HT-29 (cell line): ENCODE data around the gene SMAGP. TPM values are rescaled to one million over a fixed set of nuclear protein-coding genes. Genes with fewer than 3 reads are reported as not detected.
"Not testable (repeated sequence)": the region's sequence is repeated elsewhere in the genome, so short reads cannot be mapped to it uniquely, and the experiment has no call there.

Source experiments
- DNase-seq: peaks from one replicate; pipeline ENCODE4 v3.0.0-alpha.2; 2015; ENCODE audit warnings: low spot score
- total RNA-seq: library from RNA; depleted of rRNA; stranded (reverse); fragments of >200 nt; shearing (Covaris generic); gene quantifications from 2 replicates; pipeline ENCODE4 v1.2.3, GENCODE V29; 2014; rRNA removed

The SMAGP gene
- 93.2 and 125 TPM in 2 replicates for total RNA-seq

GRCh38 chr12:51270067-51270950 lies at the start of gene SMAGP:
TSS of gene SMAGP (minus strand) at chr12:51270415. CDS start at chr12:51269278, 1,137 bp downstream.
- DNase-seq, result peak; percentile 86

DNA sequence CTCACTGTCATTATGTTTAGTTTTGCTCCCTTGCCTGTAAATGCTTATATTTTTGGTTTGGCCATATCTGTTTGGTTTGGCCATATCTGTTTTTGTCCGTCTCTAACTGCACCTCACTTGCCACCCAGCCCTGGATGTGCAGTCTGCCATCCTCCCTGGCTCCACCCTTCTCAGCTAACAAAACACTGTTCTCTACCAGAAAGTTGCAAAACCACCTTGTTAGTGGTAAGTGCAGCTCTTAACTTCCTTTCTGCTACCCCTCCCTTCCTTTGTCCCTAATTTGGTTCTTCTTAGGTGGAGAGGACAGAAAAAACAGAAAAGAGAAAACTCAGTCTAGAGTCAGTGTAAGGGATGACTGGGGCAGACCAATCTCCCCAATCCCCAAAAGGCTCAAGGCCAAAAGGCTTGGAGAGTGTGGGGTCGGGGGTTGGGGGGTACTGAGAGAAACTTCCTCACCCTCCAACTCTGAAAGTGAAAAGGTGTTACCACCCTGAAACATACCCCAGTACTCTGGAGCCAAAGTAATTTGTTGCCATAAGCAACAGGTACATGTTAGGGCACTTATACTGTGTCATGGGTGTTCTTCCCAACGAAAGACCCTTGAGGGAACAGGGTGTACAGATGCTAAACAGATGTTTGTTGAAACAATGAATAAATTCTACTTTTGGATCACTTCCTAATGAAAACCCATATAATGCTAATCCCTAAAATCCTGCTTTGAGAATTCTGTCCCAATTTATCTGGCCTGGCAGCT lies 48.8 kb upstream of the SMAGP start:
- peak; percentile 44 for DNase-seq

- not testable (repeated sequence) for DNase-seq
Observed at GRCh38 chr12:51318057-51318806, 48.0 kb upstream of the SMAGP start.

DNA sequence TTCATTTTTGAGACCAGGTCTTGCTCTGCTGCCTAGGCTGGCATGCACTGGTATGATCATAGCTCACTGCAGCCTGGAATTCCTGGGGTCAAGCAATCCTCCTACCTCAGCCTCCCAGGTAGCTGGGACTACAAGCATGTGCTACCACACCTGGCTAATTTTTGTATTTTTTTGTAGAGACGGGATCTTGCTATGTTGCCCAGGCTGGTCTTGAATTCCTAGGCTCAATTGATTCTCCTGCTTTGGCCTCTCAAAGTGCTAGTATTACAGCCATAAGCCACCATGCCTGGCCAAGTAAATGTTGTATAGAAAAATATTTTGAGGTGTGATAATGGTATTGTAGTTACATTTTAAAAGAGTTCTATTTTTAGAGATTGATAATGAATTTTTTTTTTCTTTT lies 41.2 kb upstream of the SMAGP start:
- DNase-seq, result no peak

GRCh38 chr12:51307655-51308593 lies 37.7 kb upstream of the SMAGP start:
- DNase-seq, result peak; percentile 93

DNA sequence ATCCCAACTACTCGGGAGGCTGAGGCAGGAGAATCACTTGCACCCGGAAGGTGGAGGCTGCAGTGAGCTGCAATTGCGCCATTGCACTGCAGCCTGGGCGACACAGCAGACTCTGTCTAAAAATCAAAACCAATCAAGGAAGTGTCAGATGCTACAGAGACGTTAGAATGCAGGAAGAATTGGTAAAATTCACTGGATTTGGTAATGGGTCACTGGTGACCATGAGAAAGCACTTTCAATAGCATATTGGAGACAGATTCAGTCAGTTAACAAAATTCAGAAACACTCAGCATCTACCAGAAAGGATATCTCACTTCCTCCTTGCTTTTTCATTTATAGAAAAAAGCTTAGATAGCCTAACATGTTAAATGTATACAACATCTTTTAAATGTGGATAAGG lies 36.3 kb upstream of the SMAGP start:
- no peak for DNase-seq

GRCh38 chr12:51300768-51301167 lies 30.6 kb upstream of the SMAGP start:
- not testable (repeated sequence) for DNase-seq

DNA sequence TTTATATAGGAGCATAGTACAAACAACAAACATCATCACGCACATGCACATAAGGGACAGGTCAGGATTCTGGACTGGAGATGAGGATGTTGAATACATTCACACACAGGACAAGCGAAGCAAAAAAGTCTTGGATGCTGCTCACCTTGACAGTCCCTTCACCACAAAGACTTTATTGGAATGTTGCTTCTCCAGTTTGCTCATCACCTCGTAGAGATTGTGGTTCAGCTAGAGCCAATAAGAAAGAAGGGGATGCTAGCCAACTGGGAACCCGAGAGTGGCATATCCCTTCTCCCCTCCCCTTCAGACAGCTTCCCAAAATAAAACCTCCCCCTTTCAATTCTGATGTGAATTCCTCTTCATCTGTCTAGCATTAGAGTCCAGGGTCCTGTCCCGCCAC lies 25.4 kb upstream of the SMAGP start:
- DNase-seq, result no peak

GRCh38 chr12:51294097-51294496 lies 23.9 kb upstream of the SMAGP start:
- not testable (repeated sequence) for DNase-seq

- no peak for DNase-seq
Observed at GRCh38 chr12:51293696-51294095, 23.5 kb upstream of the SMAGP start.

GRCh38 chr12:51291603-51292513 lies 21.6 kb upstream of the SMAGP start:
- DNase-seq, result peak; percentile 85

DNA sequence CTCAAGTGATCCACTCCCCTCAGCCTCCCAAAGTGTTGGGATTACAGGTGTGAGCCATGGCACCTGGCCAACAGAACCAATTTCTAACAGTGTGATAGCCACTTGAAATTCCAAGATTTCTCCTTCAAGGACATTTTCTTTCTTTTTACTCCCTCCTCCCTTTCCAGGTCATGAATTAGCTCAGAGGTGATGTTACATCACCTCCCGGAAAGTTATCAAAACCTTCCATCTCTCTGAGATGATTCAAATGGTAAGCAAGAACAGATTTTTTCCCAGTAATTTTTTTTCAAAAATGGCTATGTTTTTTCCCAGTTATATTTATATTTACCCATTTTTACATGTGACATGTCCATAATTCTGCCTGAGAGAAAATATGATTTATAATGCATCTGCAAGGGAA lies 15.6 kb upstream of the SMAGP start:
- no peak for DNase-seq

DNA sequence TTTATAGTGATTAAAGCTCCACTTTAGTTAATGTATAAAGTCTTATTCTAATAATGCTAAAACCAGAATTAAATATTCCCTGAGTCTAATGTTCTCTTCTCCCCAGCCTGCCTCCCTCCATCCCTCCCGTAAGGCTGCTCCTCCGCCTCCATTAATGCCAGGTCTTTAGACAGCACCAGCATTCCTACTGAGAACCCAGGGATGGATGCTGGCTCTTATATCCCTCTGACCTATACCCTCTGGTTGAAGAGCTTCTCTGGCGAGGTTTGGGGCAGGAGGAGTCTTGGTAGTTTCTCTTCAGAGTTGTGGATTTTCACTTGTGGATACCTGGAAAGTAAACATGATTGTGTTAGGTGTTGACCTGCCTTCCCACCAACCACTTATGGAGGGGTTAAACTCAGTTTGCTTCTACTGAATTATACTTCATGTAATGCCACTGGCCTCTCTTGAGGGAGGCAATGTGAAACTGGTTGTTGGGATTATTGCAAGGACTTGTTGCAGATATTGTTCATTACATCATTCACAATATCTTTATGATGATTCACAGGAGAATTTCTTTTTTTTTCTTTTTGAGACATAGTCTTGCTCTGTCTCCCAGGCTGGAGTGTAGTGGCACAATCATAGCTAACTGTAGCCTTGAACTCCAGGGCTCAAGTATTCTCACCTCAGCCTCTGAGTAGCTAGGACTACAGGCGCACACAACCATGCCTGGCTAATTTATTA lies 11.1 kb upstream of the SMAGP start:
- no peak for DNase-seq

GRCh38 chr12:51275088-51275487 lies 4.9 kb upstream of the SMAGP start:
- peak; percentile 67 for DNase-seq

- not testable (repeated sequence) for DNase-seq
Observed at GRCh38 chr12:51272810-51273209, 2.6 kb upstream of the SMAGP start.

DNA sequence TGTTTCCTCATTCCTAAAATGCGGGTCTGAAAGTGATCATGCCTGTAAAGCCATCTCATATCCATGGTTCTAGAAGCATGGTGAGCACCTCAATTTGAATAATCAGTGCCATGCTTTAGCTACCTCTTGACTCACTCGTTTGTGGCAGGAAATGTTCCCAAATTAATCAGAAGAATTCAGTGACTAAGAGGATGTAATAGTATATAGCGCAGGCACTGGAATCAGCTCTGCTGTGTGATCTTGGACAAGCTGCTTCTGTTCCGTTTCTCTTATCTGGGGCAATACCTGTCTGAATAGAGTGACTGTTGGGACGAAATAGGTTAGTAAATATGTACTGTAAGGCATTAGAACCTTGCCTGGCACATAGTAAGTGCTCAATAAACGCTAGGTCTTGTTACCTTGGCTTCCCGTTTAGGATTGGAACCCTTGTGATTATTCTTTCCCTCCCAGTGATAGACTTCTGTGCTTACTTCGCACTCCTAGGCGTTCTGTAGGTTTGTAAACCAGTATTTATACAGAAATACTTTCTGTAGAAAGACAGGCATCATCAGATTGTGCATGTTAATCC lies 820 bp upstream of the SMAGP start:
- peak; percentile 83 for DNase-seq

DNA sequence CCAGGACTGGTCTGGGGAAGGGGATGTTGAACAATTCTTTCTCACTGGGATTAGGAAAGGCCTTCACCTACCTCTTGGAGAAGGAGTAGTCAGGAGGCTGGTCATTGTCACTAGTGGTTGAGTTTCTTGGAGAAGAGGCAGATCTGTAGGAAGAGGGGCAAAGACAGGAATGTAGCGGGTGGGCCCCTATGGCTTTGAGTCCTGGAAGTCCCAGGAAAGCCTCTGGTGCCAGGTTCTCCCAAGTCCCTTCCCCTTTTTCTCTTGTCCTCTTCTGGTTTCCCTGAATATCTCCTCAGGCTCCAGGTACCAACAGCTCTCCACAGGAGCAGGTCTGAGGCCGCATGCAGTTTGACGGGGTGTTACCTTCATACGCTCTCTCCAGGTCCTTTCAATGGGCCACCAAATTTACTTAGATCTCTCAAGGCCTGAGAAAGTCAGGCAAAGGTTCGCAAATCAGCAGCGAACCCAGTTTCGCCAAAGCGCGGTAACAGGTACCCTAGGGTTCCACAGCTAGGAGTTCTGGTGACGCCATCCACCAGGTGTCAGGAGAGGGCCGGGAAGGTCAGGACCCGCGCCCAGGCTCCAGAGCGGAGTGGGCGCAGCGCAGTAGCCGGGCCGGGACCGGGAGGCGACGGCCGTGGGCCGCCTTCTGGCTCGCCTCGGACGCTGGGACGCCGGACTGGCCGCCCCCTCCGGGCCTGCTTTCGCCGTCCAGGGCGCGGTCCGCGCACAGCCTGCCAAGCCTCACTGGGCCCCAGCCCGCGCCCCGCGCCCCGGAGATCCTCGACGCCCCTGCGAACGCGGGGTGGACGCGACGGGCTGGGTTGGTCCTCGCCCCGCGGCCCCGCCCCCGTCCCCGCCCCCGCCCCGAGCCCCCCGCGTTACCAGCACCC lies 795 bp downstream of the SMAGP start:
- DNase-seq, result peak; percentile 86

GRCh38 chr12:51265024-51265423 lies 5.2 kb downstream of the SMAGP start:
- DNase-seq, result no peak
